GM12892 (cell line): ENCODE results near the gene CHCHD1.

Experiments
- POLR2A ChIP-seq: IDR thresholded peaks from 2 replicates; pipeline ENCODE4 v1.6.1; 2011; ENCODE audit warnings: low read depth, low read length, control low read depth
- POLR2AphosphoS5 ChIP-seq: IDR thresholded peaks from 2 replicates; pipeline ENCODE4 v1.6.1; 2011; ENCODE audit warnings: low read depth, low read length, control low read depth

DNA sequence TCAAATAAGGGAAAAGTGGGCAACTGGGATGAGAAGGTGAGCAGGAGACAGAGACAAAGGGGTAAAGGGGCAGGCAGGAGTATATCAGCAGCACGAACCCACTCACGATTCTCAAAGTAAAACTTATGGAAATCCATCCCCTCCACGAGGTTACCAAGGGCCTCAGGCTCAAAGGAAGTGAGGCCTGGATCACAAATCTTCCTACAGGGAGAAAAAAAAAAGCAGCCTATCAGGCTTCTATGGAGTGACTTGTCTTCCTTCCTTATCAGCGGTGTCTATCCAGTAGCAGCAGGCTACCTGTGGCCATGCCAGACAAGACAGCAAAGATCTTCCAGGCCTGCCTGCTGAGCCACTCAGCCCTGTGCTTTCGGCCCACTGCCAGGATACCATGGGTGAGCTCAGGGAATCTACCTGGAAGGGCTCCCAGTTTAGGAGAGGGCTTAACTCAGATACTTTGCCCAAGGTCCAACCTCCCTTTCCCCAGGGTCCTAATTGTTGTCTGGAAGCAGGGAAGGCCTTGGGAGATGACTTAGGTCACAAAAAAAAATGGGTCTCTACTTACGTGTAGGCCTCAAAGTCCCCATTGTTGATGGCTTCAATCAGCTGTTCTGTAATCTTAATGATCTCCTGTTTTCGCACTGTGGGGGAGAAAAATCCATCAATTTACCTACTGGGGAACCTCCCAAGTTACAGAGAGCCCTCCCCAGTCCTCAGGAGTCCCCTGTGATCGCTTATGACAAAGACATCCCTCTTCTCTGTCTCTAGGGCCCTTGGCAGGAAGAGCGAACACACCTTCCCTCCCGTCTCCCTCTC lies 35.3 kb downstream of the CHCHD1 start:
- no peak for TF ChIP-seq POLR2A
- no peak for TF ChIP-seq POLR2AphosphoS5
